Measurements from ENCODE around the gene GALNTL6.
"Not testable (repeated sequence)": the region's sequence is repeated elsewhere in the genome, so short reads cannot be mapped to it uniquely, and the experiment has no call there.

Gene GALNTL6

GRCh38 chr4:172688534-172688933 lies 875.3 kb downstream of the GALNTL6 start:
- no peak for DNase-seq

- DNase-seq, result no peak
These were observed 878.3 kb downstream of the GALNTL6 start for GRCh38 chr4:172691552-172691951.

GRCh38 chr4:172692701-172693100 lies 879.5 kb downstream of the GALNTL6 start:
- DNase-seq, result no peak

- no peak for DNase-seq
These were observed 885.1 kb downstream of the GALNTL6 start for GRCh38 chr4:172698256-172698655.

- DNase-seq, result no peak
These were observed 892.4 kb downstream of the GALNTL6 start for GRCh38 chr4:172705565-172705964.

- DNase-seq, result no peak
These were observed 892.8 kb downstream of the GALNTL6 start for GRCh38 chr4:172706000-172706399.

GRCh38 chr4:172707622-172708021 lies 894.4 kb downstream of the GALNTL6 start:
- no peak for DNase-seq

- DNase-seq, result no peak
These were observed 895.0 kb downstream of the GALNTL6 start for GRCh38 chr4:172708184-172708583.

- DNase-seq, result peak; percentile 0
These were observed 896.2 kb downstream of the GALNTL6 start for GRCh38 chr4:172709376-172709775.

- DNase-seq, result no peak
These were observed 903.1 kb downstream of the GALNTL6 start for GRCh38 chr4:172716291-172716690.

GRCh38 chr4:172721659-172722058 lies 908.5 kb downstream of the GALNTL6 start:
- no peak for DNase-seq

GRCh38 chr4:172725581-172725980 lies 912.4 kb downstream of the GALNTL6 start:
- no peak for DNase-seq

- no peak for DNase-seq
These were observed 912.8 kb downstream of the GALNTL6 start for GRCh38 chr4:172726001-172726423.

GRCh38 chr4:172727631-172728030 lies 914.4 kb downstream of the GALNTL6 start:
- no peak for DNase-seq

- not testable (repeated sequence) for DNase-seq
These were observed 920.4 kb downstream of the GALNTL6 start for GRCh38 chr4:172733645-172734044.

GRCh38 chr4:172734555-172734954 lies 921.4 kb downstream of the GALNTL6 start:
- no peak for DNase-seq

- DNase-seq, result no peak
These were observed 922.8 kb downstream of the GALNTL6 start for GRCh38 chr4:172736046-172736445.

GRCh38 chr4:172740434-172740833 lies 927.2 kb downstream of the GALNTL6 start:
- no peak for DNase-seq

- DNase-seq, result no peak
These were observed 937.7 kb downstream of the GALNTL6 start for GRCh38 chr4:172750910-172751309.

- no peak for DNase-seq
These were observed 938.3 kb downstream of the GALNTL6 start for GRCh38 chr4:172751550-172751949.

- no peak for DNase-seq
These were observed 945.6 kb downstream of the GALNTL6 start for GRCh38 chr4:172758586-172759340.

GRCh38 chr4:172760512-172760911 lies 947.3 kb downstream of the GALNTL6 start:
- no peak for DNase-seq

GRCh38 chr4:172762895-172763294 lies 949.7 kb downstream of the GALNTL6 start:
- no peak for DNase-seq

GRCh38 chr4:172770787-172771186 lies 957.6 kb downstream of the GALNTL6 start:
- DNase-seq, result no peak

- DNase-seq, result no peak
These were observed 959.6 kb downstream of the GALNTL6 start for GRCh38 chr4:172772781-172773180.
